Esophagus squamous epithelium (tissue), 5 donors: ENCODE results near the gene VEZF1. TPM values are rescaled to one million over a fixed set of nuclear protein-coding genes. Genes with fewer than 3 reads are reported as not detected.
"Not testable (repeated sequence)": the region's sequence is repeated elsewhere in the genome, so short reads cannot be mapped to it uniquely, and the experiment has no call there.

Experiments
- DNase-seq: peaks from one replicate; lab custom pipeline; 2025; lab: John Stamatoyannopoulos, UW
- H3K27ac ChIP-seq, 4 donors: fragments of 200-600 bp; sonication (generic); one replicate each; pipeline ENCODE4 v1.5.1; 2016 to 2019; ENCODE audit warnings: mild to moderate bottlenecking in 1 of 4
- H3K27me3 ChIP-seq, 4 donors: fragments of 200-600 bp; sonication (generic); 1 replicate in 3 of 4; 2 replicates in 1 of 4; pipeline versions ENCODE4 v1.5.1 to v1.6.0; 2017 to 2021; ENCODE audit warnings: antibody characterized with exemption in 1 of 4
- H3K36me3 ChIP-seq, 3 donors: fragments of 200-600 bp; sonication (generic); one replicate each; pipeline ENCODE4 v1.5.1; 2016 to 2019
- H3K4me1 ChIP-seq, 3 donors: fragments of 200-600 bp; sonication (generic); one replicate each; pipeline ENCODE4 v1.5.1; 2017 to 2019
- H3K4me3 ChIP-seq, 4 donors: fragments of 200-600 bp; sonication (generic); 1 replicate in 3 of 4; 2 replicates in 1 of 4; pipeline ENCODE4 v1.5.1; 2016 to 2019; ENCODE audit warnings: mild to moderate bottlenecking in 2 of 4, moderate library complexity in 1 of 4
- H3K9me3 ChIP-seq, 3 donors: fragments of 200-600 bp; sonication (generic); one replicate each; pipeline ENCODE4 v1.5.1; 2016 to 2019
- POLR2A ChIP-seq, 4 donors: fragments of 450-650 bp; IDR thresholded peaks; one replicate each; pipeline ENCODE4 v1.6.1; 2017; ENCODE audit warnings: antibody characterized with exemption in 4 of 4, mild to moderate bottlenecking in 4 of 4, moderate library complexity in 3 of 4
- WGBS, 2 donors: methylation state at CpG; one replicate each; pipeline ENCODE4 v1.1.5; 2018; 5-methylcytosine and 5-hydroxymethylcytosine counted together
- intact Hi-C: fragments of 100-400 bp; cut with DNase I; formaldehyde crosslinking; loops from one replicate; pipeline ENCODE4 v1.15.0; 2022
- total RNA-seq, 4 donors: library from RNA; depleted of rRNA; stranded (reverse); fragments of >200 nt; gene quantifications; one replicate each; pipeline ENCODE4 v1.1.0, GENCODE V29; 2016
- TF ChIP-seq, protein P1 (sequence below), 6 experiments: fragments of 450-650 bp in 4 of 6; fragments of 200-600 bp in 2 of 6; sonication (generic) in 2 of 6; IDR thresholded peaks; one replicate each; pipeline ENCODE4 v1.5.1; 2016 to 2019; ENCODE audit warnings: antibody characterized with exemption in 6 of 6, mild to moderate bottlenecking in 4 of 6, moderate library complexity in 4 of 6
- donor health status: DM: yes; HTN: yes; CAD: no.

VEZF1 gene
- total RNA-seq, 4 donors from 2014 or later: 20.3 to 61.4 (median 27.4) TPM

DNA sequence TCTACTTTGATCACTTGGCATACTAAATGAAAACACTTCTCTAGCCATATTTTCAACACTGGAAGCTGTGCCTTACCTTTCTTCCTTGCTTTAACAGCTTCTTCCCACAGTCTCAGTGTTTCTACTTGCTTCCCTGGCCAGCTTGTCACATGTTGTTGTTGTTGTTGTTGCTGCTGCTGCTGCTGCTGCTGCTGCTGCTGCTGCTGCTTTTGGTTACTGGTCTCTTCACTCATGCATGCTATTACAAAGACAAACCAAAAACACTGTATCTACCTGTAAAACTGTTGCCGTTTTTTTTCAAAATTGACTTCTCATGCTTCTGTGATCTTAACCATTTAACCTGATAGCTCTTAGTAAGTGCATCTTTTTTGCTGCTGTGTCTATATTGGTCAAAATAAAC, 9.0 kb downstream of the VEZF1 start:
- Histone ChIP-seq H3K36me3 (peaks cover 30 to 93% (median 39%) of the 10 kb centered on the region in 3 donors), H3K9me3 (no peaks in the 10 kb centered on the region), H3K27ac (no peak overlapping the region), H3K4me1 (peaks cover 0 to 67% (median 18%) of the 10 kb centered on the region in 3 donors), H3K4me3 (no peak overlapping the region), H3K27me3 (no peaks in the 10 kb centered on the region)
- no peak for DNase-seq
- intact Hi-C loops: no loop called here
- TF ChIP-seq POLR2A (IDR thresholded peaks at IDR 0.05): no peak
- TF ChIP-seq, protein P1, sequence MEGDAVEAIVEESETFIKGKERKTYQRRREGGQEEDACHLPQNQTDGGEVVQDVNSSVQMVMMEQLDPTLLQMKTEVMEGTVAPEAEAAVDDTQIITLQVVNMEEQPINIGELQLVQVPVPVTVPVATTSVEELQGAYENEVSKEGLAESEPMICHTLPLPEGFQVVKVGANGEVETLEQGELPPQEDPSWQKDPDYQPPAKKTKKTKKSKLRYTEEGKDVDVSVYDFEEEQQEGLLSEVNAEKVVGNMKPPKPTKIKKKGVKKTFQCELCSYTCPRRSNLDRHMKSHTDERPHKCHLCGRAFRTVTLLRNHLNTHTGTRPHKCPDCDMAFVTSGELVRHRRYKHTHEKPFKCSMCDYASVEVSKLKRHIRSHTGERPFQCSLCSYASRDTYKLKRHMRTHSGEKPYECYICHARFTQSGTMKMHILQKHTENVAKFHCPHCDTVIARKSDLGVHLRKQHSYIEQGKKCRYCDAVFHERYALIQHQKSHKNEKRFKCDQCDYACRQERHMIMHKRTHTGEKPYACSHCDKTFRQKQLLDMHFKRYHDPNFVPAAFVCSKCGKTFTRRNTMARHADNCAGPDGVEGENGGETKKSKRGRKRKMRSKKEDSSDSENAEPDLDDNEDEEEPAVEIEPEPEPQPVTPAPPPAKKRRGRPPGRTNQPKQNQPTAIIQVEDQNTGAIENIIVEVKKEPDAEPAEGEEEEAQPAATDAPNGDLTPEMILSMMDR (IDR thresholded peaks at IDR 0.05): no peak
- 31 to 73% methylated on average over 1 of the region's 1 CpG for WGBS, 2 donors

DNA sequence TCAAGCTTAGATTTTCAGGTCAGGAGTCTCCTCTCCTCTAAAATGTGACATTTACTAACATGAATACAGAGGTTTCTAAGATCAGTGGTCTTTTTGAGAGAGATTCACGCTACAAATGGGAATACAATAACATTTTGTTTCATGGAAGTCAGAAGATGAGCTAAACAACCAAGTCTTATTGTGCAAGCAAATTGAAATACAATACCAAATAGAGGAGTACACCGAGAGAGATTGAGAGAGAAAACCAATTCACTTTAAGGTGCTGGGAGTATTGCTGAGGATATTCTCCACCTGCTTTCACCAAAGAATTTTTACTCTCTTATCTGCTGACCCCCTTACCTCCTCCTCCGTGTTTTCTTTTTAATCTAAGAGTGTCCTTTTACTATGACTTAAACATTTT, 11.5 kb downstream of the VEZF1 start:
- no peaks in the 10 kb centered on the region for H3K9me3 ChIP-seq
- H3K27me3 ChIP-seq: no peaks in the 10 kb centered on the region
- no peak for DNase-seq
- H3K4me1 ChIP-seq: peaks cover 0 to 56% (median 0%) of the 10 kb centered on the region in 3 donors
- intact Hi-C loops: no loop called here
- TF ChIP-seq POLR2A (IDR thresholded peaks at IDR 0.05): no peak
- TF ChIP-seq, protein P1 (IDR thresholded peaks at IDR 0.05): no peak
- H3K36me3 ChIP-seq: peaks cover 30 to 99% (median 32%) of the 10 kb centered on the region in 3 donors
- no peak overlapping the region for H3K4me3 ChIP-seq
- 81 to 82% methylated on average over 3 of the region's 3 CpGs for WGBS, 2 donors
- peak overlapping the region in 2 of 4 donors; percentile 10 to 41 for H3K27ac ChIP-seq

DNA sequence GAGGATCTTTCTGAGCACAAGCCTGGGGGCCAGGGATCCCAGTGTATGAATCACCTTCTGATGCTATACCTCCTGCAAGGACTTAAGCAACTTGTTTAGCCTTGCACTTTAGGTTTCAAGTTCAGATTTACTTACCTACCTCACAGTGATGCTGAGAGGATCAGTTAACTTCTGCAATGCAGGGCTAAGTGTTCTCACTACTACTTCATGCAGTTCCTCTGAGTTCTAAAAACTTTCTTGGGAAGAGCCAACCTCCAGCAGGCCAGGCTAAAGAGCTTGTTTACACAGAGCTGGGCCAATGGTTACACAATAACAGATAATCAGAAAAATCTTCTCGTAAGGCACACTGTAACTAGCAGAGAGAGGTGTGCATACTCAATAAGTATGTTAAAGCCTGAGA, 13.0 kb downstream of the VEZF1 start:
- DNase-seq: no peak
- no peaks in the 10 kb centered on the region for H3K9me3 ChIP-seq
- peaks cover 0 to 40% (median 0%) of the 10 kb centered on the region in 3 donors for H3K4me1 ChIP-seq
- intact Hi-C loops: no loop called here
- no peak overlapping the region for H3K4me3 ChIP-seq
- peaks cover 26 to 83% (median 30%) of the 10 kb centered on the region in 3 donors for H3K36me3 ChIP-seq
- peak overlapping the region in 2 of 4 donors; percentile 8 to 41 for H3K27ac ChIP-seq
- TF ChIP-seq POLR2A (IDR thresholded peaks at IDR 0.05): no peak
- TF ChIP-seq, protein P1 (IDR thresholded peaks at IDR 0.05): no peak
- no peaks in the 10 kb centered on the region for H3K27me3 ChIP-seq
- WGBS, 2 donors: 24 to 25% methylated on average over 1 of the region's 1 CpG

DNA sequence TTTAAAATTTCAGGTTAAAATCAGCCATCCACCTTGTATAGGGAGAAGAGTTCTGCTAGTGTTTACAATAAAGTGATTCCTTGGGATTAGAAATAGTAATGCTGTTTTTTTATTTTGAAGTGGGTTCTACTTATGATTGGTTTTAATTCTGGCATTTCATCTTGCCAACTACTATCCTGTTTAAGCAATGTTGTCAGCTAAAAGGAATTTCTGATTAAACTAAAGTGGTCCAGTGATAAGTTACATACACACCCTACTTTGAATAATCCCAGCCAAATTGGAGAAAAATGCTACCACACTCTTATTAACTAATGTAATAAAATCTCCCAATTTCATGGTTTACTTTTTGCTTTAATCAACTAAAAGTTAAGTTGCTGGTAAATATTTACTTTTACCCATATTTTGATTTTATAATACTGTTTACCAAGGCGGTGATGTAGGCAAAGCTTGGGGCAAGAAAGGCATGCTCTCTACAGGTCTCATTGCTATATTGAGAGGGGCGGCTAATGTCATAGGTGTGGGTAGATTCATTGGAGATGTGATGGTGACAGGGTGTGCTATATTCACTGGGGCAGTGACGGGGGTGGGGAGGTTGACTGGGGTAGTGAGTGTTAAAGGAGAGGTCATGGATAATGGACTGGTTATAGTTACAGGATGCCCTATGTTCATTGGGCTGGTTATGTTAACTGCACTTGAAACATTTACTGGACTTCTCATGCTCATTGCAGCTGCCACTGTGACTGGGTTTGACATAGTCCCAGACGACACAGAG, 13.8 kb downstream of the VEZF1 start:
- H3K9me3 ChIP-seq, DNase-seq, intact Hi-C loops, H3K27me3 ChIP-seq, H3K4me3 ChIP-seq: not testable (repeated sequence)
- Histone ChIP-seq H3K27ac (peak overlapping the region in 2 of 4 donors; percentile 8 to 41), H3K4me1 (peaks cover 0 to 38% (median 0%) of the 10 kb centered on the region in 3 donors), H3K36me3 (peaks cover 23 to 75% (median 30%) of the 10 kb centered on the region in 3 donors)
- WGBS, 2 donors: 83 to 87% methylated on average over 4 of the region's 4 CpGs

DNA sequence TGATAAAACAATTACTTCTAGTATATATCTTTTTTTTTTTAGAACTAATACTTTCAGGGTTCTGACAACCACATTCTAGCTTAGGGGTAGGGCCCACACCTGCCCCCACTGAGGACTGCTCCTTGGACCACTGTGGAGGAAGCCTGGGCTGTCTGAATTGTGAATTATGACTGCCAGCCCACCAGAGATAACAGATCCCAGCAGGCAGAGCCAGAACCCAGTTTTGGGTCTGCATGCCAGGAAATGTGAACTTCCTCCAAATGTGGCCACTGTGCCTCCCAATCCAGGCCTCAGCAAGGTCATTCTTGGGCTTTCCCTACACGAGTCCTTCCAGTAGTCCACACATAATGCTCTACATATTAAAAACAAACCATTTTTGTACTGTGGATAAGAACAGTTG, 15.9 kb downstream of the VEZF1 start:
- H3K36me3 ChIP-seq: peaks cover 5 to 54% (median 23%) of the 10 kb centered on the region in 3 donors

More for the DNA sequence above, 15.9 kb downstream of the VEZF1 start:
- Histone ChIP-seq H3K27ac (no peak overlapping the region), H3K27me3 (no peaks in the 10 kb centered on the region), H3K4me3 (no peak overlapping the region), H3K9me3 (no peaks in the 10 kb centered on the region), H3K4me1 (peaks cover 0 to 30% (median 0%) of the 10 kb centered on the region in 3 donors)
- TF ChIP-seq, protein P1 (IDR thresholded peaks at IDR 0.05): no peak
- TF ChIP-seq POLR2A (IDR thresholded peaks at IDR 0.05): no peak
- DNase-seq: no peak
- 17 to 54% methylated on average over 1 of the region's 1 CpG for WGBS, 2 donors
- intact Hi-C loops: no loop called here
